ENCODE data around the gene RTL10. TPM values are rescaled to one million over a fixed set of nuclear protein-coding genes. Genes with fewer than 3 reads are reported as not detected.

RTL10 gene
- total and polyA plus RNA-seq, 10 of the 15 experiments (the other 5 are each of a cell fraction or from before 2014, with no cell fraction given), result 5.3 to 18.1 (median 10.3) TPM

- Histone ChIP-seq H3K79me2 (ENCODE audit: control insufficient read depth, insufficient read depth, low read length) (no peaks in the 10 kb centered on the region), H3K36me3 (ENCODE audit: control insufficient read depth in 2 of 2, insufficient read depth in 2 of 2, low read length in 1 of 2) (no peaks in the 10 kb centered on the region), H4K20me1 (ENCODE audit: control insufficient read depth, insufficient read depth) (no peaks in the 10 kb centered on the region), H2AFZ (ENCODE audit: control insufficient read depth, low read depth, low read length) (no peak overlapping the region), H3K27ac (ENCODE audit: control insufficient read depth, insufficient read depth) (no peak overlapping the region), H3K4me2 (ENCODE audit: control insufficient read depth, insufficient read depth) (no peak overlapping the region), H3K27me3 (replicated peaks in 1 of 2; ENCODE audit: control insufficient read depth in 2 of 2, insufficient read depth in 2 of 2, low read length in 1 of 2) (no peaks in the 10 kb centered on the region), H3K9ac (ENCODE audit: control insufficient read depth, insufficient read depth, low read length) (no peak overlapping the region), H3K4me3 (no peak overlapping the region), H3K4me1 (ENCODE audit: control insufficient read depth, insufficient read depth, low read length) (peaks cover 20% of the 10 kb centered on the region), H3K9me3 (replicated peaks; ENCODE audit: control insufficient read depth, insufficient read depth, low read length) (no peaks in the 10 kb centered on the region)
- FAIRE-seq (no peak), ATAC-seq (no peak), DNase-seq (ENCODE audit: low read depth, low spot score) (no peak)
- in situ Hi-C loops (cut with MboI), result no loop called here
- 85% methylated on average over 17 of the region's 17 CpGs for WGBS (ENCODE audit: insufficient coverage, insufficient replicate concordance, low lambda C conversion rate, missing lambda C conversion rate)
- BruUV-seq (replicated peaks), result no TSS peak
- ChIA-PET RAD21 (ENCODE audit: unreplicated experiment) (no interaction called here), SMC1A (ENCODE audit: uncharacterized antibody, unreplicated experiment) (no interaction called here), CTCF (no interaction called here), POLR2A (no interaction called here)
- intact Hi-C loops (cut with micrococcal nuclease; ENCODE audit: unreplicated experiment), result no loop called here
- TF ChIP-seq NFYA (IDR thresholded peaks at IDR 0.05; ENCODE audit: borderline replicate concordance, low read depth, low read length), result no peak
These were observed 33.6 kb upstream of the RTL10 start for GRCh38 chr22:19888131-19888746.

DNA sequence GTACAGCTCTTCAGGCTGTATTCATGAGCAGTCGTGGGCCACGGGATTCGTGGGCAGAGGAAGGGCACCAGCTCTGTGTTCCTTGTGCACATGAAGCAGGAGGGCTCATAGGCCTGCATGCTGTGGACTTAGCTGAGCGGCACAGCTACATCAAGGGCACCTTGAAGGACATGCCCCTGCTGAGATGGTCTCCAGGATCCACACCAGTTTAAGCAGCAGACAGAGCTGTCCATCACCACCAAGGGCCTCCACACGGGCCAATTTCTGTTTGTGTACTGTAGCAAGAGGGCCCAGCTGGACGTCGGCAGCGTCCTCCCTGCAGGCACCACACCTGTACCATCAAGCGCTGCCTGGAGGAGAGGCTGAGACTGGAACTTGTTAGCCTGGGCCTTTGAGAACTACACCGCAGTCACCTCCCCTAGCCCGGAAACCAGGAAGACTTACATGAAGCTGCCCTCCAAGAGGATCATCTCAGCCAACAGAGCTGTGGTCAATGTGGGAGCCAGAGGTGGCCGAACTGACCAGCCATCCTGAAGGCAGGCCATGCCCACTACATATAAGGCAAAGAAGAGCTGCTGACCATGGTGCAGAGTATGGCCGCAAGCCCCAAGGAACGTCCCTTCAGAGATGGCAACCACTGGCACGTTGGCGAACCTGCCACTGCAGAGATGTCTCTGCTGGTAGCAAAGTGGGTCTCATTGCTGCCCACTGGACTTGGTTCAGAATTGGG lies 32.7 kb upstream of the RTL10 start:
- POLR2A ChIA-PET, result no interaction called here
- no peak overlapping the region for H3K27ac ChIP-seq (ENCODE audit: control insufficient read depth, insufficient read depth)
- BruUV-seq (replicated peaks), result no TSS peak
- TF ChIP-seq ZNF207 (IDR thresholded peaks at IDR 0.05; ENCODE audit: borderline replicate concordance) (no peak), RFX5 (IDR thresholded peaks at IDR 0.05; ENCODE audit: low read depth, low read length) (no peak), HCFC1 (IDR thresholded peaks at IDR 0.05; ENCODE audit: low read length) (no peak), ASH2L (IDR thresholded peaks at IDR 0.05; ENCODE audit: borderline replicate concordance, low read depth) (no peak), CHD4 (IDR thresholded peaks at IDR 0.05) (no peak), PAX5 (IDR thresholded peaks at IDR 0.05; ENCODE audit: borderline replicate concordance, low read depth, low read length) (no peak), ZSCAN29 (IDR thresholded peaks at IDR 0.05) (no peak), IRF4 (IDR thresholded peaks at IDR 0.05; ENCODE audit: low read depth, low read length) (no peak)
- TF ChIP-seq, protein P1, sequence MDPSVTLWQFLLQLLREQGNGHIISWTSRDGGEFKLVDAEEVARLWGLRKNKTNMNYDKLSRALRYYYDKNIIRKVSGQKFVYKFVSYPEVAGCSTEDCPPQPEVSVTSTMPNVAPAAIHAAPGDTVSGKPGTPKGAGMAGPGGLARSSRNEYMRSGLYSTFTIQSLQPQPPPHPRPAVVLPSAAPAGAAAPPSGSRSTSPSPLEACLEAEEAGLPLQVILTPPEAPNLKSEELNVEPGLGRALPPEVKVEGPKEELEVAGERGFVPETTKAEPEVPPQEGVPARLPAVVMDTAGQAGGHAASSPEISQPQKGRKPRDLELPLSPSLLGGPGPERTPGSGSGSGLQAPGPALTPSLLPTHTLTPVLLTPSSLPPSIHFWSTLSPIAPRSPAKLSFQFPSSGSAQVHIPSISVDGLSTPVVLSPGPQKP (IDR thresholded peaks at IDR 0.05; ENCODE audit: low read depth, low read length), result no peak
- TF ChIP-seq, protein P2, sequence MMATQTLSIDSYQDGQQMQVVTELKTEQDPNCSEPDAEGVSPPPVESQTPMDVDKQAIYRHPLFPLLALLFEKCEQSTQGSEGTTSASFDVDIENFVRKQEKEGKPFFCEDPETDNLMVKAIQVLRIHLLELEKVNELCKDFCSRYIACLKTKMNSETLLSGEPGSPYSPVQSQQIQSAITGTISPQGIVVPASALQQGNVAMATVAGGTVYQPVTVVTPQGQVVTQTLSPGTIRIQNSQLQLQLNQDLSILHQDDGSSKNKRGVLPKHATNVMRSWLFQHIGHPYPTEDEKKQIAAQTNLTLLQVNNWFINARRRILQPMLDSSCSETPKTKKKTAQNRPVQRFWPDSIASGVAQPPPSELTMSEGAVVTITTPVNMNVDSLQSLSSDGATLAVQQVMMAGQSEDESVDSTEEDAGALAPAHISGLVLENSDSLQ (IDR thresholded peaks at IDR 0.05), result no peak
- TF ChIP-seq, protein P3, sequence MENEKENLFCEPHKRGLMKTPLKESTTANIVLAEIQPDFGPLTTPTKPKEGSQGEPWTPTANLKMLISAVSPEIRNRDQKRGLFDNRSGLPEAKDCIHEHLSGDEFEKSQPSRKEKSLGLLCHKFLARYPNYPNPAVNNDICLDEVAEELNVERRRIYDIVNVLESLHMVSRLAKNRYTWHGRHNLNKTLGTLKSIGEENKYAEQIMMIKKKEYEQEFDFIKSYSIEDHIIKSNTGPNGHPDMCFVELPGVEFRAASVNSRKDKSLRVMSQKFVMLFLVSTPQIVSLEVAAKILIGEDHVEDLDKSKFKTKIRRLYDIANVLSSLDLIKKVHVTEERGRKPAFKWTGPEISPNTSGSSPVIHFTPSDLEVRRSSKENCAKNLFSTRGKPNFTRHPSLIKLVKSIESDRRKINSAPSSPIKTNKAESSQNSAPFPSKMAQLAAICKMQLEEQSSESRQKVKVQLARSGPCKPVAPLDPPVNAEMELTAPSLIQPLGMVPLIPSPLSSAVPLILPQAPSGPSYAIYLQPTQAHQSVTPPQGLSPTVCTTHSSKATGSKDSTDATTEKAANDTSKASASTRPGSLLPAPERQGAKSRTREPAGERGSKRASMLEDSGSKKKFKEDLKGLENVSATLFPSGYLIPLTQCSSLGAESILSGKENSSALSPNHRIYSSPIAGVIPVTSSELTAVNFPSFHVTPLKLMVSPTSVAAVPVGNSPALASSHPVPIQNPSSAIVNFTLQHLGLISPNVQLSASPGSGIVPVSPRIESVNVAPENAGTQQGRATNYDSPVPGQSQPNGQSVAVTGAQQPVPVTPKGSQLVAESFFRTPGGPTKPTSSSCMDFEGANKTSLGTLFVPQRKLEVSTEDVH (IDR thresholded peaks at IDR 0.05; ENCODE audit: low read depth, partially characterized antibody), result no peak

More for the DNA sequence above, 32.7 kb upstream of the RTL10 start:
- no peak for FAIRE-seq
- Histone ChIP-seq H3K4me1 (ENCODE audit: control insufficient read depth, insufficient read depth, low read length) (peaks cover 18% of the 10 kb centered on the region), H3K4me2 (ENCODE audit: control insufficient read depth, insufficient read depth) (no peak overlapping the region), H3K27me3 (replicated peaks in 1 of 2; ENCODE audit: control insufficient read depth in 2 of 2, insufficient read depth in 2 of 2, low read length in 1 of 2) (no peaks in the 10 kb centered on the region), H3K4me3 (no peak overlapping the region), H3K79me2 (ENCODE audit: control insufficient read depth, insufficient read depth, low read length) (no peaks in the 10 kb centered on the region), H4K20me1 (ENCODE audit: control insufficient read depth, insufficient read depth) (no peaks in the 10 kb centered on the region), H2AFZ (ENCODE audit: control insufficient read depth, low read depth, low read length) (no peak overlapping the region), H3K9ac (ENCODE audit: control insufficient read depth, insufficient read depth, low read length) (no peak overlapping the region), H3K36me3 (ENCODE audit: control insufficient read depth in 2 of 2, insufficient read depth in 2 of 2, low read length in 1 of 2) (no peaks in the 10 kb centered on the region), H3K9me3 (replicated peaks; ENCODE audit: control insufficient read depth, insufficient read depth, low read length) (no peaks in the 10 kb centered on the region)
- CTCF ChIA-PET, result interaction anchor here (1.1 to 1.2 kb wide), 2 partner anchors 22 to 23 kb away, joined by 4 read pairs; no protein-coding TSS in a partner anchor
- SMC1A ChIA-PET (ENCODE audit: uncharacterized antibody, unreplicated experiment), result interaction anchor here (0.6 kb wide), 1 partner anchor 294 kb away, joined by 3 read pairs; no protein-coding TSS in a partner anchor
- in situ Hi-C loops (cut with MboI) (no loop called here), intact Hi-C loops (cut with micrococcal nuclease; ENCODE audit: unreplicated experiment) (no loop called here)
- 78% methylated on average over 16 of the region's 16 CpGs for WGBS (ENCODE audit: insufficient coverage, insufficient replicate concordance, low lambda C conversion rate, missing lambda C conversion rate)
- no peak for DNase-seq (ENCODE audit: low read depth, low spot score)
- RAD21 ChIA-PET (ENCODE audit: unreplicated experiment), result no interaction called here
- ATAC-seq, result no peak
